Activated CD8-positive, alpha-beta memory T cell treated with anti-CD3 and anti-CD28 coated beads, Interleukin-2, amount 50 U/mL, for 24 hours (primary cell): ENCODE measurements around the gene PLXNA2.

ENCODE experiments used
- DNase-seq: peaks from one replicate; pipeline ENCODE4 v3.0.0-alpha.2; 2020; ENCODE audit errors: extremely low read depth

Gene PLXNA2

GRCh38 chr1:208090388-208091301 is 153.5 kb downstream of the PLXNA2 start:
- DNase-seq = no peak

GRCh38 chr1:208089761-208090370 is 154.3 kb downstream of the PLXNA2 start:
- no peak for DNase-seq

- no peak for DNase-seq
Measured at GRCh38 chr1:208089149-208089548, 155.0 kb downstream of the PLXNA2 start.

GRCh38 chr1:208088319-208088718 is 155.9 kb downstream of the PLXNA2 start:
- no peak for DNase-seq

- DNase-seq = no peak
Measured at GRCh38 chr1:208085655-208086515, 158.3 kb downstream of the PLXNA2 start.

GRCh38 chr1:208084764-208085163 is 159.4 kb downstream of the PLXNA2 start:
- DNase-seq = no peak

GRCh38 chr1:208084220-208084619 is 160.0 kb downstream of the PLXNA2 start:
- DNase-seq = no peak

GRCh38 chr1:208083715-208084085 is 160.5 kb downstream of the PLXNA2 start:
- no peak for DNase-seq

GRCh38 chr1:208083016-208083714 is 161.0 kb downstream of the PLXNA2 start:
- no peak for DNase-seq

GRCh38 chr1:208081972-208082371 is 162.2 kb downstream of the PLXNA2 start:
- DNase-seq = no peak

GRCh38 chr1:208080396-208081286 is 163.5 kb downstream of the PLXNA2 start:
- no peak for DNase-seq

- DNase-seq = no peak
Measured at GRCh38 chr1:208079161-208079560, 165.0 kb downstream of the PLXNA2 start.

GRCh38 chr1:208078752-208079151 is 165.4 kb downstream of the PLXNA2 start:
- DNase-seq = no peak

GRCh38 chr1:208077232-208078075 is 166.7 kb downstream of the PLXNA2 start:
- DNase-seq = no peak

GRCh38 chr1:208074353-208074752 is 169.8 kb downstream of the PLXNA2 start:
- DNase-seq = no peak

- DNase-seq = no peak
Measured at GRCh38 chr1:208071435-208072031, 172.7 kb downstream of the PLXNA2 start.

- DNase-seq = no peak
Measured at GRCh38 chr1:208069908-208070307, 174.3 kb downstream of the PLXNA2 start.

GRCh38 chr1:208069317-208069716 is 174.9 kb downstream of the PLXNA2 start:
- DNase-seq = no peak

GRCh38 chr1:208068908-208069307 is 175.3 kb downstream of the PLXNA2 start:
- DNase-seq = no peak
